IPS DF 19.7 (cell line): ENCODE measurements around the gene DHRSX.
"Not testable (repeated sequence)": the region's sequence is repeated elsewhere in the genome, so short reads cannot be mapped to it uniquely, and the experiment has no call there.

Experiments
- DNase-seq: peaks from one replicate; pipeline ENCODE4 v3.0.0-alpha.2; 2013; ENCODE audit warnings: low read depth, low spot score

The DHRSX gene

GRCh38 chrX:2318371-2318770 lies 182.4 kb downstream of the DHRSX start:
- DNase-seq: no peak

GRCh38 chrX:2317527-2318055 lies 183.2 kb downstream of the DHRSX start:
- DNase-seq: no peak

- DNase-seq: no peak
Measured at GRCh38 chrX:2316534-2316933, 184.2 kb downstream of the DHRSX start.

- DNase-seq: no peak
Measured at GRCh38 chrX:2315434-2315833, 185.3 kb downstream of the DHRSX start.

- no peak for DNase-seq
Measured at GRCh38 chrX:2314831-2315365, 185.9 kb downstream of the DHRSX start.

GRCh38 chrX:2313864-2314640 lies 186.7 kb downstream of the DHRSX start:
- no peak for DNase-seq

GRCh38 chrX:2312061-2312591 lies 188.7 kb downstream of the DHRSX start:
- DNase-seq: not testable (repeated sequence)

GRCh38 chrX:2311501-2311900 lies 189.3 kb downstream of the DHRSX start:
- peak; percentile 63 for DNase-seq

- no peak for DNase-seq
Measured at GRCh38 chrX:2301901-2302300, 198.9 kb downstream of the DHRSX start.

GRCh38 chrX:2299871-2300270 lies 200.9 kb downstream of the DHRSX start:
- no peak for DNase-seq

- DNase-seq: no peak
Measured at GRCh38 chrX:2286731-2287130, 214.0 kb downstream of the DHRSX start.

GRCh38 chrX:2284601-2285000 lies 216.2 kb downstream of the DHRSX start:
- no peak for DNase-seq

- no peak for DNase-seq
Measured at GRCh38 chrX:2284133-2284532, 216.6 kb downstream of the DHRSX start.

GRCh38 chrX:2283111-2283859 lies 217.5 kb downstream of the DHRSX start:
- no peak for DNase-seq

- no peak for DNase-seq
Measured at GRCh38 chrX:2282490-2283090, 218.2 kb downstream of the DHRSX start.

GRCh38 chrX:2272337-2272736 lies 228.4 kb downstream of the DHRSX start:
- no peak for DNase-seq

- not testable (repeated sequence) for DNase-seq
Measured at GRCh38 chrX:2271595-2271994, 229.2 kb downstream of the DHRSX start.

GRCh38 chrX:2270783-2271182 lies 230.0 kb downstream of the DHRSX start:
- not testable (repeated sequence) for DNase-seq

- no peak for DNase-seq
Measured at GRCh38 chrX:2267890-2268289, 232.9 kb downstream of the DHRSX start.

- no peak for DNase-seq
Measured at GRCh38 chrX:2266445-2267349, 234.1 kb downstream of the DHRSX start.
